ENCODE results near the gene ACOX1. TPM values are rescaled to one million over a fixed set of nuclear protein-coding genes. Genes with fewer than 3 reads are reported as not detected.

ACOX1 gene
- total and polyA plus RNA-seq, 2 of the 13 experiments (the other 11 are each of a cell fraction or from before 2014, with no cell fraction given), result 86.4 to 120 TPM

DNA sequence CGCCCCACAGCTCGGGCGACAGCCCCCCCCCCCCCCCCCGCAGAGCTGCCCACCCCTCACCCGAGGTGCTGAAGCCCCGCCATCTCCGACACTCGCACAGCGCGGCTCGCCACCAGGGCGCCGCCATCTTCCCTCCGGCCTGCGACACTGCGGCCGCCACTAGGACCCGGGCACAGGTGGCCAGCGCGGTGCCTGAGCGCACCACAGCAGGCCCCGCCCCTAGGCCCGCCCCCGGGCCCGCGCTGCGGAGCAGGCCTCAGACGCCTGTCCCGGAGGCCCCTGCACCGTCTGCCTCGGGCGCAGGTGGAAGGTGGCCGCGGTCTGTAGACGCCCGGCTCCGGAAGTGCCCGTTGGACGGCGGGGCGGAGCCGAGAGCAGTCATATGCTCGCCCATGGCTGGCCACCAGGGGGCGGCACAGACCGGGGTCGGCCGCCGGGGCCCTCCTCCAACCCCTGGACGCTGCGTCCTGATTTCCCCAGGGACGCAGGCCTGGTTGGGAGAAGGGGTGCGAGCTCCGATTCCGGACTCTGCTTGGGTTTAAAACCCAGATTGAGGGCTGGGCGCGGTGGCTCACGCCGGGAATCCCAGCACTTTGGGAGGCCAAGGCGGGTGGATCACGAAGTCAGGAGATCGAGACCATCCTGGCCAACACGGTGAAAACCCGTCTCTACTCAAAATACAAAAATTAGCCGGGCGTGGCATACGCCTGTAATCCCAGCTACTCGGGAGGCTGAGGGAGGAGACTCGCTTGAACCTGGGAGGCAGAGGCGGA, 74.0 kb downstream of the ACOX1 start, which contains the start of gene MRPL38 (continued):
- TF ChIP-seq PHF20 (CRISPR knock-in tag; IDR thresholded peaks at IDR 0.05) (peak; percentile 82), REPIN1 (CRISPR knock-in tag; IDR thresholded peaks at IDR 0.05; ENCODE audit: borderline replicate concordance, low read depth) (peak; percentile 95), NFIC (IDR thresholded peaks at IDR 0.05; ENCODE audit: low read length) (no peak; the same call in 1 of the 2 replicates), TMF1 (CRISPR knock-in tag; IDR thresholded peaks at IDR 0.05; ENCODE audit: low read depth) (peak; percentile 81; the same call in 1 of the 2 replicates), FOXK1 (CRISPR knock-in tag; IDR thresholded peaks at IDR 0.05; ENCODE audit: borderline replicate concordance, low read depth) (peak; percentile 68; the same call in 1 of the 2 replicates), ZNF768 (CRISPR knock-in tag; IDR thresholded peaks at IDR 0.05) (no peak; the same call in none of the 2 replicates), PHB2 (IDR thresholded peaks at IDR 0.05; ENCODE audit: partially characterized antibody) (no peak), ZNF619 (CRISPR knock-in tag; IDR thresholded peaks at IDR 0.05) (peak; percentile 88), ELF4 (CRISPR knock-in tag; IDR thresholded peaks at IDR 0.05; ENCODE audit: borderline replicate concordance) (peak; percentile 59; the same call in 1 of the 2 replicates), CBX2 (IDR thresholded peaks at IDR 0.05; ENCODE audit: low read depth, low read length) (no peak), CBX2 (CRISPR knock-in tag; IDR thresholded peaks at IDR 0.05; ENCODE audit: low read depth) (no peak), ZNF891 (CRISPR knock-in tag; IDR thresholded peaks at IDR 0.05) (peak; percentile 93), ZNF660 (CRISPR knock-in tag; IDR thresholded peaks at IDR 0.05; ENCODE audit: borderline replicate concordance, low read depth) (no peak), HMGA1 (CRISPR knock-in tag; conservative IDR thresholded peaks at IDR 0.05) (no peak), ZNF124 (CRISPR knock-in tag; IDR thresholded peaks at IDR 0.05) (peak; percentile 98), SAFB2 (CRISPR knock-in tag; IDR thresholded peaks at IDR 0.05; ENCODE audit: borderline replicate concordance, low read depth) (peak; percentile 97; the same call in 1 of the 2 replicates), ZNF33A (CRISPR knock-in tag; IDR thresholded peaks at IDR 0.05; ENCODE audit: borderline replicate concordance) (peak; percentile 90), HNRNPH1 (optimal IDR thresholded peaks at IDR 0.05; ENCODE audit: low read depth, low read length) (no peak), STAG1 (CRISPR knock-in tag; IDR thresholded peaks at IDR 0.05) (peak; percentile 100), MAFG (CRISPR knock-in tag; IDR thresholded peaks at IDR 0.05) (no peak), ZBTB7B (CRISPR knock-in tag; IDR thresholded peaks at IDR 0.05) (peak; percentile 92), PHF5A (CRISPR knock-in tag; IDR thresholded peaks at IDR 0.05; ENCODE audit: low read depth, unreplicated experiment) (peak; percentile 98), ZNF354B (CRISPR knock-in tag; IDR thresholded peaks at IDR 0.05) (0 out of 2 replicates have a peak, but pooled peaks have one; percentile 41), SMARCE1 (IDR thresholded peaks at IDR 0.05; ENCODE audit: borderline replicate concordance) (no peak)
- TF ChIP-seq, protein P1, sequence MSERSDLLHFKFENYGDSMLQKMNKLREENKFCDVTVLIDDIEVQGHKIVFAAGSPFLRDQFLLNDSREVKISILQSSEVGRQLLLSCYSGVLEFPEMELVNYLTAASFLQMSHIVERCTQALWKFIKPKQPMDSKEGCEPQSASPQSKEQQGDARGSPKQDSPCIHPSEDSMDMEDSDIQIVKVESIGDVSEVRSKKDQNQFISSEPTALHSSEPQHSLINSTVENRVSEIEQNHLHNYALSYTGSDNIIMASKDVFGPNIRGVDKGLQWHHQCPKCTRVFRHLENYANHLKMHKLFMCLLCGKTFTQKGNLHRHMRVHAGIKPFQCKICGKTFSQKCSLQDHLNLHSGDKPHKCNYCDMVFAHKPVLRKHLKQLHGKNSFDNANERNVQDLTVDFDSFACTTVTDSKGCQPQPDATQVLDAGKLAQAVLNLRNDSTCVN (CRISPR knock-in tag; IDR thresholded peaks at IDR 0.05; ENCODE audit: borderline replicate concordance), result peak; percentile 82
- TF ChIP-seq, protein P2, sequence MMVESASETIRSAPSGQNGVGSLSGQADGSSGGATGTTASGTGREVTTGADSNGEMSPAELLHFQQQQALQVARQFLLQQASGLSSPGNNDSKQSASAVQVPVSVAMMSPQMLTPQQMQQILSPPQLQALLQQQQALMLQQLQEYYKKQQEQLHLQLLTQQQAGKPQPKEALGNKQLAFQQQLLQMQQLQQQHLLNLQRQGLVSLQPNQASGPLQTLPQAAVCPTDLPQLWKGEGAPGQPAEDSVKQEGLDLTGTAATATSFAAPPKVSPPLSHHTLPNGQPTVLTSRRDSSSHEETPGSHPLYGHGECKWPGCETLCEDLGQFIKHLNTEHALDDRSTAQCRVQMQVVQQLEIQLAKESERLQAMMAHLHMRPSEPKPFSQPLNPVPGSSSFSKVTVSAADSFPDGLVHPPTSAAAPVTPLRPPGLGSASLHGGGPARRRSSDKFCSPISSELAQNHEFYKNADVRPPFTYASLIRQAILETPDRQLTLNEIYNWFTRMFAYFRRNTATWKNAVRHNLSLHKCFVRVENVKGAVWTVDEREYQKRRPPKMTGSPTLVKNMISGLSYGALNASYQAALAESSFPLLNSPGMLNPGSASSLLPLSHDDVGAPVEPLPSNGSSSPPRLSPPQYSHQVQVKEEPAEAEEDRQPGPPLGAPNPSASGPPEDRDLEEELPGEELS (CRISPR knock-in tag; IDR thresholded peaks at IDR 0.05), result peak; percentile 73; the same call in 1 of the 2 replicates
- TF ChIP-seq, protein P3, sequence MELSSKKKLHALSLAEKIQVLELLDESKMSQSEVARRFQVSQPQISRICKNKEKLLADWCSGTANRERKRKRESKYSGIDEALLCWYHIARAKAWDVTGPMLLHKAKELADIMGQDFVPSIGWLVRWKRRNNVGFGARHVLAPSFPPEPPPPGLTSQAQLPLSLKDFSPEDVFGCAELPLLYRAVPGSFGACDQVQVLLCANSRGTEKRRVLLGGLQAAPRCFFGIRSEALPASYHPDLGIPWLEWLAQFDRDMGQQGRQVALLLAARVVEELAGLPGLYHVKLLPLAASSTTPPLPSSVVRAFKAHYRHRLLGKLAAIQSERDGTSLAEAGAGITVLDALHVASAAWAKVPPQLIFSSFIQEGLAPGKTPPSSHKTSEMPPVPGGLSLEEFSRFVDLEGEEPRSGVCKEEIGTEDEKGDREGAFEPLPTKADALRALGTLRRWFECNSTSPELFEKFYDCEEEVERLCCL (CRISPR knock-in tag; IDR thresholded peaks at IDR 0.05; ENCODE audit: borderline replicate concordance), result peak; percentile 78; the same call in 1 of the 2 replicates
